ENCODE measurements around the gene ABHD2. TPM values are rescaled to one million over a fixed set of nuclear protein-coding genes. Genes with fewer than 3 reads are reported as not detected.

Gene ABHD2
- total RNA-seq, 1 experiment from 2014 or later = 15.6 TPM

GRCh38 chr15:89187301-89187985, 99.2 kb downstream of the ABHD2 start:
- Histone ChIP-seq H2AK5ac (ENCODE audit: insufficient read length, low read length) (no peak overlapping the region), H3K4me2 (ENCODE audit: insufficient read depth, insufficient read length, low read length) (no peak overlapping the region), H4K5ac (ENCODE audit: insufficient read length, low read depth, low read length) (no peak overlapping the region), H2BK15ac (ENCODE audit: low read depth, low read length) (no peak overlapping the region), H2AFZ (ENCODE audit: low read length) (no peak overlapping the region), H3K79me2 (ENCODE audit: insufficient read depth, low read length) (no peaks in the 10 kb centered on the region), H4K8ac (replicated peaks; ENCODE audit: insufficient read length, low read depth, low read length) (no peak overlapping the region), H3K4ac (ENCODE audit: low read depth, low read length) (no peak overlapping the region), H3K9ac (ENCODE audit: extremely low read depth, insufficient read length, low read length) (no peak overlapping the region), H2BK5ac (ENCODE audit: insufficient read length, low read length) (no peak overlapping the region), H2BK12ac (ENCODE audit: insufficient read length, low read depth, low read length) (no peak overlapping the region), H3K79me1 (ENCODE audit: insufficient read depth, low read depth, low read length, poor library complexity, severe bottlenecking) (no peaks in the 10 kb centered on the region), H4K20me1 (ENCODE audit: control insufficient read depth, insufficient read depth, insufficient read length) (no peaks in the 10 kb centered on the region), H3T11ph (ENCODE audit: low read length) (no peak overlapping the region), H3K9me3 (ENCODE audit: control insufficient read depth, low read depth, low read length) (no peaks in the 10 kb centered on the region), H3K56ac (ENCODE audit: insufficient read length, low read depth, low read length) (no peak overlapping the region), H3K23ac (ENCODE audit: insufficient read length, low read depth, low read length) (no peak overlapping the region), H3K27ac (ENCODE audit: insufficient read length, low read depth, low read length) (no peak overlapping the region), H2BK120ac (ENCODE audit: low read depth, low read length, poor library complexity, severe bottlenecking) (no peak overlapping the region), H3K18ac (ENCODE audit: insufficient read length, low read depth, low read length) (no peak overlapping the region), H3K4me1 (ENCODE audit: insufficient read depth, low read length) (no peaks in the 10 kb centered on the region), H3K23me2 (ENCODE audit: insufficient read length, low read depth, low read length, poor library complexity, severe bottlenecking) (no peaks in the 10 kb centered on the region), H2BK20ac (ENCODE audit: low read depth, low read length, poor library complexity, severe bottlenecking) (no peak overlapping the region), H4K91ac (ENCODE audit: insufficient read length, low read depth, low read length) (no peak overlapping the region), H3K14ac (ENCODE audit: insufficient read depth, low read length) (no peak overlapping the region), H3K27me3 (ENCODE audit: insufficient read depth, low read length) (no peaks in the 10 kb centered on the region)
- no peaks in the 10 kb centered on the region for H3K27me3 Mint-ChIP-seq (ENCODE audit: low read depth)
- no peaks in the 10 kb centered on the region for H3K4me1 Mint-ChIP-seq
- WGBS (ENCODE audit: extremely low coverage, insufficient read length, low lambda C conversion rate) = no CpG with 5 or more reads among the region's 9 CpGs
- TF ChIP-seq, protein P1, sequence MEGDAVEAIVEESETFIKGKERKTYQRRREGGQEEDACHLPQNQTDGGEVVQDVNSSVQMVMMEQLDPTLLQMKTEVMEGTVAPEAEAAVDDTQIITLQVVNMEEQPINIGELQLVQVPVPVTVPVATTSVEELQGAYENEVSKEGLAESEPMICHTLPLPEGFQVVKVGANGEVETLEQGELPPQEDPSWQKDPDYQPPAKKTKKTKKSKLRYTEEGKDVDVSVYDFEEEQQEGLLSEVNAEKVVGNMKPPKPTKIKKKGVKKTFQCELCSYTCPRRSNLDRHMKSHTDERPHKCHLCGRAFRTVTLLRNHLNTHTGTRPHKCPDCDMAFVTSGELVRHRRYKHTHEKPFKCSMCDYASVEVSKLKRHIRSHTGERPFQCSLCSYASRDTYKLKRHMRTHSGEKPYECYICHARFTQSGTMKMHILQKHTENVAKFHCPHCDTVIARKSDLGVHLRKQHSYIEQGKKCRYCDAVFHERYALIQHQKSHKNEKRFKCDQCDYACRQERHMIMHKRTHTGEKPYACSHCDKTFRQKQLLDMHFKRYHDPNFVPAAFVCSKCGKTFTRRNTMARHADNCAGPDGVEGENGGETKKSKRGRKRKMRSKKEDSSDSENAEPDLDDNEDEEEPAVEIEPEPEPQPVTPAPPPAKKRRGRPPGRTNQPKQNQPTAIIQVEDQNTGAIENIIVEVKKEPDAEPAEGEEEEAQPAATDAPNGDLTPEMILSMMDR (conservative IDR thresholded peaks at IDR 0.05) = no peak
- no peak overlapping the region for H3K27ac Mint-ChIP-seq
- peaks cover 0 to 22% (median 5%) of the 10 kb centered on the region in 3 experiments; a peak in 4 of 7 replicates for H3K36me3 Mint-ChIP-seq (ENCODE audit: insufficient read depth in 1 of 3, low read depth in 3 of 3)
- H3K9me3 Mint-ChIP-seq = no peaks in the 10 kb centered on the region
- no peak for DNase-seq
- H3K4me3 Mint-ChIP-seq = no peak overlapping the region
